A673 (cell line): Measurements from ENCODE around the gene PHF2. TPM values are rescaled to one million over a fixed set of nuclear protein-coding genes. Genes with fewer than 3 reads are reported as not detected.

Experiments
- BruUV-seq: library from RNA; stranded (reverse); fragments of 400-500 nt; replicated peaks from 2 replicates; lab custom pipeline; 2021; lab: Mats Ljungman, UMichigan
- CTCF ChIA-PET: fragments of 300-600 bp; sonication (Branson Sonifier 250); formaldehyde crosslinking; loops from one replicate; lab custom pipeline; 2022; ENCODE audit warnings: antibody characterized with exemption; lab: Charles Lee
- POLR2A ChIA-PET: fragments of 300-600 bp; sonication (Branson Sonifier 250); formaldehyde crosslinking; loops from one replicate; lab custom pipeline; 2022; ENCODE audit warnings: antibody characterized with exemption; ENCODE audit not compliant: low non-redundant PET; lab: Charles Lee
- DNase-seq: peaks from one replicate; pipeline ENCODE4 v3.0.0-alpha.2; 2015; ENCODE audit warnings: low spot score
- H3K27ac ChIP-seq: fragments of 200-600 bp; sonication (generic); 2 replicates; pipeline ENCODE4 v1.5.1; 2016; ENCODE audit warnings: mixed run types, low read depth, mild to moderate bottlenecking, mixed read lengths, antibody characterized with exemption, low read length; ENCODE audit not compliant: poor library complexity, severe bottlenecking
- H3K27me3 ChIP-seq: fragments of 200-600 bp; sonication (generic); replicated peaks from 2 replicates; pipeline ENCODE4 v1.6.1; 2017; ENCODE audit warnings: mixed run types, low read depth, mild to moderate bottlenecking, mixed read lengths, antibody characterized with exemption, low read length; ENCODE audit not compliant: insufficient read depth, poor library complexity
- H3K36me3 ChIP-seq: fragments of 200-600 bp; sonication (generic); 2 replicates; pipeline ENCODE4 v1.6.1; 2016; ENCODE audit warnings: mixed run types, mild to moderate bottlenecking, mixed read lengths, antibody characterized with exemption, low read length; ENCODE audit not compliant: insufficient read depth, poor library complexity, severe bottlenecking
- H3K4me1 ChIP-seq: fragments of 200-600 bp; sonication (generic); 2 replicates; pipeline ENCODE4 v1.6.1; 2017; ENCODE audit warnings: mixed run types, mild to moderate bottlenecking, mixed read lengths, antibody characterized with exemption, low read length; ENCODE audit not compliant: insufficient read depth, poor library complexity, severe bottlenecking
- H3K4me3 ChIP-seq: fragments of 200-600 bp; sonication (generic); 2 replicates; pipeline ENCODE4 v1.5.1; 2016; ENCODE audit warnings: low read depth, mixed run types, mild to moderate bottlenecking, mixed read lengths, low read length; ENCODE audit not compliant: poor library complexity, severe bottlenecking
- H3K9me3 ChIP-seq: fragments of 200-600 bp; sonication (generic); 2 replicates; pipeline ENCODE4 v1.6.1; 2016; ENCODE audit warnings: mixed run types, low read depth, mild to moderate bottlenecking, mixed read lengths, antibody characterized with exemption, low read length; ENCODE audit not compliant: poor library complexity, severe bottlenecking
- CTCF ChIP-seq: fragments of 300-800, 200-600 bp; sonication (generic); conservative IDR thresholded peaks from 2 replicates; pipeline ENCODE4 v1.5.1; 2017; ENCODE audit warnings: low read depth, mild to moderate bottlenecking, antibody characterized with exemption, low read length, moderate library complexity, mixed read lengths
- EZH2 ChIP-seq: fragments of 200-600 bp; sonication (generic); IDR thresholded peaks from 2 replicates; pipeline ENCODE4 v1.6.1; 2017; ENCODE audit warnings: borderline replicate concordance, low read depth, mild to moderate bottlenecking, mixed read lengths, antibody characterized with exemption, low read length; ENCODE audit not compliant: poor library complexity, severe bottlenecking
- intact Hi-C: fragments of 100-400 bp; cut with micrococcal nuclease; formaldehyde crosslinking; loops from one replicate; pipeline ENCODE4 v1.10.0; 2022; ENCODE audit not compliant: unreplicated experiment
- total RNA-seq: library from RNA; stranded (reverse); gene quantifications from 2 replicates; pipeline ENCODE4 v1.2.3, GENCODE V29; 2021

Gene PHF2
- total RNA-seq, 1 experiment from 2014 or later, result 32.7 TPM

GRCh38 chr9:93540305-93540704 lies 36.1 kb upstream of the PHF2 start:
- Histone ChIP-seq H3K9me3 (no peaks in the 10 kb centered on the region), H3K27ac (no peak overlapping the region), H3K4me3 (no peak overlapping the region), H3K27me3 (no peaks in the 10 kb centered on the region), H3K36me3 (peaks cover 6% of the 10 kb centered on the region), H3K4me1 (peaks cover 8% of the 10 kb centered on the region)
- CTCF ChIA-PET, result no interaction called here
- POLR2A ChIA-PET, result no interaction called here
- TF ChIP-seq EZH2 (no peak), CTCF (no peak)
- DNase-seq, result no peak
- BruUV-seq, result no TSS peak
- intact Hi-C loops, result no loop called here

GRCh38 chr9:93541005-93541404 lies 35.4 kb upstream of the PHF2 start:
- Histone ChIP-seq H3K27ac (no peak overlapping the region), H3K27me3 (no peaks in the 10 kb centered on the region), H3K4me3 (no peak overlapping the region), H3K4me1 (peaks cover 8% of the 10 kb centered on the region), H3K36me3 (peaks cover 6% of the 10 kb centered on the region), H3K9me3 (no peaks in the 10 kb centered on the region)
- intact Hi-C loops, result no loop called here
- TF ChIP-seq CTCF, result no peak
- no peak for TF ChIP-seq EZH2
- DNase-seq, result no peak
- CTCF ChIA-PET, result no interaction called here
- no TSS peak for BruUV-seq
- POLR2A ChIA-PET, result no interaction called here

DNA sequence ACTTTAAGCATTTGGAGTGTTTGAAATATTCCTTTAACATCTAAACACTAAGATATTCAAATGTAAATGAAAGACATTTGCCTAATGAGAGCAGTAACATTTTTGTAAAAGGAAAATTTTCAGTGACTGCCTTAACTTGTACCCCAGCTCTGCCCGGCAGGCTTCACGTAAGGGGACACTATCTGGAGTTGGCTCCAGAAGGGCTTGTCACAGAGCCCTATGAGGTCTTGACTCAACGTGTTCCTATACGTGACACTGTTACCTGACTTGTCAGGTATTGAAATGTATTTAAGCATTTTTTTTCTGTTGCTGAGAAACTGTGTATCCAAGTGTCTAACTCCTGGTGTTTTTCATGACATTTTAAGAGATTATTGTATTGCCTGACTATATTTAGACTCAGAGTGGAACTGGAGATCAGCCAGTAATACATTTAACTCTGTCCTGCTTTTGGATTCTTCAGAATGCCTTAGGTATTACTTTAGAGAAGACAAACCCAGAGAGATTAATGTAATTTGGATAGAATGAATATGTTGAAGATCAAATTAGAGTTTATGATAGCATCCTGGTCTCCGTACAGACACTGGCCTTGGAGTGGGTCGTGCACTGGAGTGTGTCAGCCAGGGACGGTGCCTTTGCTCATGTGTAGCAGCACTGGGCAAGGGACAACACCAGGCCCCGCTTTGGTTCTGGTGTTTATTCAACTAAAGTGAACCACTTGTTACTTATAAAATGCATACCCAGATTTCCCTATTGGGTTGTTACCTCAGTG lies 34.6 kb upstream of the PHF2 start:
- Histone ChIP-seq H3K36me3 (peaks cover 6% of the 10 kb centered on the region), H3K4me3 (no peak overlapping the region), H3K27ac (no peak overlapping the region), H3K27me3 (no peaks in the 10 kb centered on the region), H3K4me1 (peaks cover 8% of the 10 kb centered on the region), H3K9me3 (no peaks in the 10 kb centered on the region)
- BruUV-seq, result no TSS peak
- intact Hi-C loops, result no loop called here
- ChIA-PET CTCF (no interaction called here), POLR2A (no interaction called here)
- TF ChIP-seq EZH2 (no peak), CTCF (no peak)
- DNase-seq, result no peak
